Measurements from ENCODE around the gene IGFBPL1.
"Not testable (repeated sequence)": the region's sequence is repeated elsewhere in the genome, so short reads cannot be mapped to it uniquely, and the experiment has no call there.

Gene IGFBPL1

GRCh38 chr9:38377336-38378083, 46.7 kb downstream of the IGFBPL1 start:
- not testable (repeated sequence) for DNase-seq (ENCODE audit: low read depth)

- DNase-seq (ENCODE audit: low read depth): no peak
Observed at GRCh38 chr9:38376021-38376670, 48.1 kb downstream of the IGFBPL1 start.

- DNase-seq (ENCODE audit: low read depth): no peak
Observed at GRCh38 chr9:38375572-38375963, 48.7 kb downstream of the IGFBPL1 start.

- no peak for DNase-seq (ENCODE audit: low read depth)
Observed at GRCh38 chr9:38374847-38375571, 49.2 kb downstream of the IGFBPL1 start.

- DNase-seq (ENCODE audit: low read depth): no peak
Observed at GRCh38 chr9:38373679-38374078, 50.6 kb downstream of the IGFBPL1 start.

GRCh38 chr9:38372762-38373619, 51.3 kb downstream of the IGFBPL1 start:
- no peak for DNase-seq (ENCODE audit: low read depth)

GRCh38 chr9:38371495-38371894, 52.8 kb downstream of the IGFBPL1 start:
- no peak for DNase-seq (ENCODE audit: low read depth)

- DNase-seq (ENCODE audit: low read depth): no peak
Observed at GRCh38 chr9:38370176-38370575, 54.1 kb downstream of the IGFBPL1 start.

GRCh38 chr9:38368731-38369130, 55.5 kb downstream of the IGFBPL1 start:
- no peak for DNase-seq (ENCODE audit: low read depth)

- DNase-seq (ENCODE audit: low read depth): no peak
Observed at GRCh38 chr9:38367898-38368297, 56.4 kb downstream of the IGFBPL1 start.

GRCh38 chr9:38363589-38363925, 60.7 kb downstream of the IGFBPL1 start:
- DNase-seq (ENCODE audit: low read depth): no peak

- DNase-seq (ENCODE audit: low read depth): no peak
Observed at GRCh38 chr9:38362852-38363588, 61.2 kb downstream of the IGFBPL1 start.

GRCh38 chr9:38361473-38361850, 62.8 kb downstream of the IGFBPL1 start:
- no peak for DNase-seq (ENCODE audit: low read depth)

GRCh38 chr9:38360839-38361472, 63.3 kb downstream of the IGFBPL1 start:
- no peak for DNase-seq (ENCODE audit: low read depth)

GRCh38 chr9:38359689-38360385, 64.4 kb downstream of the IGFBPL1 start:
- DNase-seq (ENCODE audit: low read depth): no peak

GRCh38 chr9:38359297-38359653, 65.0 kb downstream of the IGFBPL1 start:
- no peak for DNase-seq (ENCODE audit: low read depth)

- DNase-seq (ENCODE audit: low read depth): no peak
Observed at GRCh38 chr9:38358390-38359296, 65.6 kb downstream of the IGFBPL1 start.

GRCh38 chr9:38357350-38358114, 66.7 kb downstream of the IGFBPL1 start:
- no peak for DNase-seq (ENCODE audit: low read depth)

- no peak for DNase-seq (ENCODE audit: low read depth)
Observed at GRCh38 chr9:38356851-38357250, 67.4 kb downstream of the IGFBPL1 start.

All from activated T-cell treated with anti-CD3 and anti-CD28 coated beads for 24 hours (primary cell).